HepG2 (cell line): ENCODE measurements around the gene RBP2. TPM values are rescaled to one million over a fixed set of nuclear protein-coding genes. Genes with fewer than 3 reads are reported as not detected.

Experiments
- ATAC-seq: fragments of 200-7000 bp; cut with Tn5 transposase; 3 replicates; pipeline ENCODE4 v1.9.1; 2020; ENCODE audit warnings: mild to moderate bottlenecking, moderate library complexity
- BruUV-seq: library from RNA; stranded (reverse); fragments of 400-500 nt; replicated peaks from 2 replicates; lab custom pipeline; 2021; lab: Mats Ljungman, UMichigan
- CTCF ChIA-PET: fragments of 300-600 bp; formaldehyde crosslinking; extraction: SDS; loops from one replicate; lab custom pipeline; 2021; ENCODE audit warnings: low total read pairs, inconsistent platforms, low intra/inter-chr PET ratio; lab: Yijun Ruan, JAX
- POLR2A ChIA-PET: fragments of 350-600 bp; sonication (Branson Sonifier 250); formaldehyde crosslinking; loops from one replicate; lab custom pipeline; 2020; ENCODE audit warnings: antibody characterized with exemption, inconsistent platforms; lab: Yijun Ruan, JAX
- DNase-seq: peaks from one replicate; pipeline ENCODE4 v3.0.0-alpha.2; 2015; ENCODE audit warnings: low spot score
- FAIRE-seq: peaks from 3 replicates; lab custom pipeline; 2011; peaks lifted over from hg19 to GRCh38; lab: Jason Lieb, UNC
- H2AFZ ChIP-seq: one replicate; pipeline ENCODE4 v1.6.1; 2011; ENCODE audit warnings: low read length, inconsistent platforms
- H3K27ac ChIP-seq: fragments of 300-600 bp; 3 replicates; pipeline ENCODE4 v1.8.0; 2011; ENCODE audit warnings: mixed run types, mild to moderate bottlenecking, mixed read lengths, low read length, inconsistent platforms; ENCODE audit not compliant: insufficient read depth; ENCODE audit errors: extremely low read length
- H3K27me3 ChIP-seq, 2 experiments: fragments of 200-600 bp in 1 of 2; 2 replicates in 1 of 2; 3 replicates in 1 of 2; pipeline versions ENCODE4 v1.6.0 to v1.8.0; 2011; ENCODE audit warnings: low read length in 2 of 2, mild to moderate bottlenecking in 2 of 2, moderate library complexity in 2 of 2, inconsistent platforms in 1 of 2; ENCODE audit not compliant: insufficient read depth in 2 of 2, control insufficient read depth in 1 of 2
- H3K36me3 ChIP-seq, 2 experiments: fragments of 200-600 bp in 1 of 2; replicated peaks in 1 of 2; 2 replicates in 1 of 2; 3 replicates in 1 of 2; pipeline versions ENCODE4 v1.5.1 to v1.8.0; 2011; ENCODE audit warnings: low read length in 2 of 2, inconsistent platforms in 1 of 2; ENCODE audit not compliant: insufficient read depth in 2 of 2, control insufficient read depth in 1 of 2
- H3K4me1 ChIP-seq: 2 replicates; pipeline ENCODE4 v1.5.1; 2012; ENCODE audit warnings: low read length, inconsistent platforms; ENCODE audit not compliant: insufficient read depth
- H3K4me2 ChIP-seq: 2 replicates; pipeline ENCODE4 v1.6.0; 2011; ENCODE audit warnings: low read depth, low read length, inconsistent platforms
- H3K4me3 ChIP-seq, 3 experiments: fragments of 200-600 bp in 1 of 3; sonication (generic), shearing (Covaris generic) in 1 of 3; replicated peaks in 1 of 3; 2 replicates each; pipeline ENCODE4 v1.5.1; 2011 to 2016; ENCODE audit warnings: low read length in 3 of 3, inconsistent platforms in 2 of 3, low read depth in 2 of 3, mild to moderate bottlenecking in 2 of 3, control low read depth in 1 of 3, mixed read lengths in 1 of 3; ENCODE audit not compliant: insufficient read depth in 1 of 3
- H3K79me2 ChIP-seq: one replicate; pipeline ENCODE4 v1.6.1; 2011; ENCODE audit warnings: low read length, inconsistent platforms; ENCODE audit not compliant: insufficient read depth
- H3K9ac ChIP-seq: 2 replicates; pipeline ENCODE4 v1.6.0; 2011; ENCODE audit warnings: mild to moderate bottlenecking, low read depth, low read length, inconsistent platforms; ENCODE audit not compliant: insufficient read depth
- H3K9me3 ChIP-seq: 2 replicates; pipeline ENCODE4 v1.5.1; 2012; ENCODE audit warnings: mild to moderate bottlenecking, low read length
- H4K20me1 ChIP-seq: 2 replicates; pipeline ENCODE4 v1.6.0; 2011; ENCODE audit warnings: inconsistent platforms, mild to moderate bottlenecking, low read length, moderate library complexity; ENCODE audit not compliant: insufficient read depth
- BORCS8-MEF2B ChIP-seq: sonication (generic); formaldehyde crosslinking; IDR thresholded peaks from 2 replicates; pipeline ENCODE4 v1.8.0; 2022; ENCODE audit warnings: mild to moderate bottlenecking, missing genetic modification reagents
- CCAR2 ChIP-seq: fragments of 200-400 bp; formaldehyde crosslinking; optimal IDR thresholded peaks from 2 replicates; pipeline ENCODE3; 2018; ENCODE audit warnings: low read depth, mild to moderate bottlenecking, low read length, moderate library complexity
- CTCF ChIP-seq: sonication (generic); formaldehyde crosslinking; IDR thresholded peaks from 2 replicates; pipeline ENCODE4 v1.5.0; 2020; ENCODE audit warnings: mild to moderate bottlenecking, missing genetic modification reagents, moderate library complexity
- HHEX ChIP-seq: IDR thresholded peaks from 2 replicates; pipeline ENCODE4 v1.6.1; 2016; ENCODE audit warnings: control low read depth
- MAFF ChIP-seq: IDR thresholded peaks from 2 replicates; pipeline ENCODE4 v1.6.1; 2011; ENCODE audit warnings: low read depth, low read length, improper control_type of control experiment
- MXI1 ChIP-seq: IDR thresholded peaks from 3 replicates; pipeline ENCODE4 v1.6.1; 2012; ENCODE audit warnings: low read depth, low read length, inconsistent platforms, borderline replicate concordance
- NFRKB ChIP-seq: fragments of 450-650 bp; IDR thresholded peaks from 2 replicates; pipeline ENCODE4 v1.6.1; 2017
- SP2 ChIP-seq: sonication (generic); formaldehyde crosslinking; IDR thresholded peaks from 2 replicates; pipeline ENCODE4 v1.5.1; 2020; ENCODE audit warnings: mild to moderate bottlenecking, missing genetic modification reagents
- THRA ChIP-seq: sonication (generic); formaldehyde crosslinking; IDR thresholded peaks from 2 replicates; pipeline ENCODE4 v1.4.0; 2020; ENCODE audit warnings: missing genetic modification reagents, borderline replicate concordance
- ZNF143 ChIP-seq: sonication (generic); formaldehyde crosslinking; IDR thresholded peaks from 2 replicates; pipeline ENCODE4 v1.4.0; 2020; ENCODE audit warnings: missing genetic modification reagents
- ZNF264 ChIP-seq: sonication (generic); formaldehyde crosslinking; IDR thresholded peaks from 2 replicates; pipeline ENCODE4 v1.4.0; 2020; ENCODE audit warnings: missing genetic modification reagents
- ZNF281 ChIP-seq: sonication (generic); formaldehyde crosslinking; IDR thresholded peaks from 2 replicates; pipeline ENCODE4 v1.4.0; 2020; ENCODE audit warnings: missing genetic modification reagents, borderline replicate concordance
- ZNF512B ChIP-seq: sonication (generic); formaldehyde crosslinking; IDR thresholded peaks from 2 replicates; pipeline ENCODE4 v1.5.1; 2020; ENCODE audit warnings: missing genetic modification reagents, mild to moderate bottlenecking, borderline replicate concordance
- ZNF710 ChIP-seq: sonication (generic); formaldehyde crosslinking; IDR thresholded peaks from 2 replicates; pipeline ENCODE4 v1.5.0; 2020; ENCODE audit warnings: mild to moderate bottlenecking, missing genetic modification reagents, borderline replicate concordance
- ZNF773 ChIP-seq: sonication (generic); formaldehyde crosslinking; IDR thresholded peaks from 2 replicates; pipeline ENCODE4 v1.4.0; 2020; ENCODE audit warnings: missing genetic modification reagents, borderline replicate concordance
- in situ Hi-C: cut with HindIII; loops from 2 replicates; pipeline ENCODE4 v1.10.0; 2017; ENCODE audit warnings: low pct_unique_long_range_greater_than_20kb; ENCODE audit not compliant: extremely low pct_ligation_motif_present
- intact Hi-C: fragments of 100-400 bp; cut with micrococcal nuclease; formaldehyde crosslinking; loops from one replicate; pipeline ENCODE4 v1.10.0; 2022; ENCODE audit not compliant: unreplicated experiment
- polyA plus RNA-seq, 8 experiments: library from polyadenylated mRNA; depleted of rRNA in 3 of 8; stranded (reverse) in 7 of 8; unstranded in 1 of 8; fragments of >200 nt; fragmentation: Illumina TruSeq in 4 of 8; extraction: Trizol in 4 of 8; gene quantifications; 2 replicates each; pipeline versions ENCODE4 v1.2.1 to v1.2.3, GENCODE V29; 2011 to 2016; ENCODE audit warnings: low read depth in 4 of 8, missing spikeins in 1 of 8, mixed read lengths in 1 of 8; ENCODE audit not compliant: insufficient read depth in 1 of 8
- total RNA-seq, 5 experiments: library from RNA; depleted of rRNA; stranded (reverse); fragments of >200 nt; fragmentation: Illumina TruSeq; extraction: Trizol; gene quantifications; 2 replicates each; pipeline ENCODE4 v1.2.3, GENCODE V29; 2016; ENCODE audit warnings: low read depth in 1 of 5

The RBP2 gene
- total and polyA plus RNA-seq, 2 of the 13 experiments (the other 11 are each of a cell fraction or from before 2014, with no cell fraction given): 0.17 to 2.5 TPM

DNA sequence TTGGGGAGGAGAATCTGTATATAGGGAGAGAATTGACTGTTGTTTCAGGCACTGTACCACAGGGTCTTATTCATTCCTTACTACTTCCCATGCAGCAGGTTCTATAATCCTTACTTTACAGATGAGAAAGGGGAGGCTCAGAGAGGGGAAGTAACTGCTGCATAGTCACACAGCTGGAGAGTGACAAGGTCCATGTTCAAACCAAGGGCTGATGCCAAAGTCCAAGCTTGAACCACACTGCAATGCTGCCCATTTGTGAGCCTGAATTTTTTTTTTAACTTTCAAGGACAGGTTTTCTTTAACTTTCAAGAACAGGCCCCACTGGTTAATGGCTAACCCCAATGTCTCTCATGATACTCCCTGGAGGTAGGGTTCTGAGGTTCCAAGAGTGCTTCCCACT lies 26.2 kb downstream of the RBP2 start:
- H3K79me2 ChIP-seq: no peaks in the 10 kb centered on the region
- in situ Hi-C loops: no loop called here
- DNase-seq (peak; percentile 5), ATAC-seq (peak; percentile 61), FAIRE-seq (no peak)
- H3K27ac ChIP-seq: no peak overlapping the region
- H3K4me2 ChIP-seq: no peak overlapping the region
- no peak overlapping the region for H3K9ac ChIP-seq
- no peaks in the 10 kb centered on the region for H4K20me1 ChIP-seq
- H3K36me3 ChIP-seq: no peaks in the 10 kb centered on the region
- BruUV-seq: no TSS peak
- intact Hi-C loops: no loop called here
- H3K9me3 ChIP-seq: no peaks in the 10 kb centered on the region
- no peak overlapping the region for H3K4me3 ChIP-seq
- CTCF ChIA-PET: no interaction called here
- no peaks in the 10 kb centered on the region for H3K27me3 ChIP-seq
- peaks cover 20% of the 10 kb centered on the region for H3K4me1 ChIP-seq
- POLR2A ChIA-PET: no interaction called here
- H2AFZ ChIP-seq: no peak overlapping the region
- no peak for TF ChIP-seq ZNF710 (CRISPR knock-in tag)
- TF ChIP-seq MAFF: no peak
- TF ChIP-seq CTCF (CRISPR knock-in tag): no peak
- TF ChIP-seq MXI1: no peak
- TF ChIP-seq ZNF773 (CRISPR knock-in tag): no peak
- no peak for TF ChIP-seq NFRKB
- TF ChIP-seq ZNF264 (CRISPR knock-in tag): no peak
- no peak for TF ChIP-seq ZNF143 (CRISPR knock-in tag)
- no peak for TF ChIP-seq ZNF512B (CRISPR knock-in tag)
- no peak for TF ChIP-seq SP2
- no peak for TF ChIP-seq CCAR2
- no peak for TF ChIP-seq THRA
- TF ChIP-seq HHEX: no peak
- no peak for TF ChIP-seq ZNF281 (CRISPR knock-in tag)
- no peak for TF ChIP-seq BORCS8-MEF2B
